Mammary microvascular endothelial cell (primary cell): ENCODE data around the gene PSMA6. TPM values are rescaled to one million over a fixed set of nuclear protein-coding genes. Genes with fewer than 3 reads are reported as not detected.

Experiments used
- total RNA-seq: library from RNA; depleted of rRNA; stranded (reverse); fragments of >200 nt; gene quantifications from 2 replicates; pipeline ENCODE4 v1.2.3, GENCODE V29; 2015

PSMA6 gene
- 277 and 322 TPM in 2 replicates for total RNA-seq

GRCh38 chr14:35292051-35292769, at the start of gene PSMA6:
Gene PSMA6 (plus strand): TSS chr14:35292382. CDS start chr14:35292477, 95 bp downstream.

Other genes with a start within 250 kb of the PSMA6 start
- 42.0 and 55.4 TPM in 2 replicates for gene FAM177A1, start 246.1 kb upstream of the PSMA6 start, total RNA-seq
- 34.0 and 42.3 TPM in 2 replicates for gene PPP2R3C, start 170.4 kb upstream of the PSMA6 start, total RNA-seq
- gene PRORP, start 169.8 kb upstream of the PSMA6 start, total RNA-seq = 50.4 and 52.0 TPM in 2 replicates
- gene NFKBIA, start 112.4 kb downstream of the PSMA6 start, total RNA-seq = 109 and 151 TPM in 2 replicates
- gene INSM2, start 241.8 kb downstream of the PSMA6 start, total RNA-seq = not detected in 2 replicates